COR-L47 (cell line): Measurements from ENCODE around the gene LCNL1.

ENCODE experiments used
- DNase-seq: peaks from one replicate; lab custom pipeline; 2025; lab: John Stamatoyannopoulos, UW

The LCNL1 gene

DNA sequence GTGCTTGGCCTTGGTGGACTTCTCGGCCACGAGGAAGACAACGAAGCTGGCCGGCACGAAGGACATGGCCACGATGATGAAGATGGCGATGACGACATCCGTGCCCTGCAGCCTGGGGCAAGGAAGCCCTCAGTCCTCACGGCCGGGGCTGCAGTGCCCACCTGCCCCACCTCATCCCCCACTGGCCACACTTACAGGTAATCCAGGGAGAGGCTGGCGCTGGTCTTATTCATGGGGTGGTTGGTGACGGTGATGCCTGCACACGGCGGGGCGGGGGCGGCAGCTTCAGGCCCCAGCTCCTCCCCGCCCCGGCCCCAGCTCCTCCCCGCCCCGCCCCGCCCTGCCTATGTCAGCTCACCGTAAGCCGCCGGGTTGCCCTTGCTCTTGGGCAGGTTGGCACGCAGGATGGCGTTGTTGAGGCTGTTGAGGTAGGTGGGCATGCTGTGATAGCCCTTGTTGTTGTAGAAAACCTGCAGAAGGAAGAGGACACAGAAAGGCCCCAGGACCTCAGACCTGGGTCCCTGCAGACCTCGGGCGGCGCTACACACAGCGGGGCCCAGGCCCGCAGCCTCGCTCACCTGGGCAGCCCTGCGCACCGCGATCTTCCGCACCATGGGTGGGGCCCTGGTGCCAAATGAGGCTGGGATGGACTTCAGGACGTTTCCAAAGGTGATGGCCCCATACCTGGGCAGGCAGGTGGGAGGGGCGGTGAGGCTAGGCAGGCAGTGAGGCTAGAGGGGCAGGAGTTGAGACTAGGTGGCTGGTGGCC is 29.3 kb downstream of the LCNL1 start:
- DNase-seq: no peak

DNA sequence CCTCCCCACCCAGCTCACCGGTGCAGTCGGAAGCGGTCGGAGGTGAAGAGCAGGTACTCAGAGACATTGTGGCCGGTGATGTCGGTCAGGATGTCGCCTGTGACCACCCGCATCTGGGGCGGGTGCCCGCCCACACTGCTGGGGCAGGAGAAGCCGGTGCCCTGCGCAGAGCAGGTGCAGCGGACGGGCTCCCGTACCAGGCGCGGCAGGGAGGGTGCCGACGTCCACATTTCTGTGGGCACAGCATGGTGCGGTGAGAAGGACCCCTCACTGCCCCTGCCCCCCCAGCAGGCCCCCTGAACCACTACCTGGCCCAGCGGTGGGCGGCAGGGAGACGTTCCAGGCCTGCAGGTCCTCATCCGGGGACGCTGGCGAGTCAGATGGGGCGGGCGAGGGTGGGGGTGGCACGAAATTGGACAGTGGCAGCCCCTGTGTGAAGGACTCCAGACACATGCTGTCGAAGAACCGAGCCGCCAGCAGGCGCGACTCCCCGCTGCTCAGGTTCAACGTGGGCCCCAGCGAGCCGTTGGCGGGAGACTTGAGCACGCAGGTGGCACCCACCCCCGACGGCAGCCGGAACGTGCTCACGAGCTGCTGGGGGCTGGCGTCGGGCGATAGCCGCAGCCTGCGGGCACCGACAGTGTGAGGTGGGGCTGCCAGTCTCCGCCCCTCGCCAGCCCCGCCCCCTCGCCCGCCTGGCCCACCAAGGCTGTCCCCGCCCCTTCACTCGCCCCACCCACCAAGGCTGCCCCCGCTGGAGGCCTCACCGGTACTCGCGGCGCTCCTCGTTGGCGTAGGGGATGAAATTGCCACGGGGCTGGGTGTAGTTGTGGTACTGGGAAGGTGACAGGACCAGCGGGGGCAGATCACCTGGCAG is 30.1 kb downstream of the LCNL1 start:
- DNase-seq: no peak

DNA sequence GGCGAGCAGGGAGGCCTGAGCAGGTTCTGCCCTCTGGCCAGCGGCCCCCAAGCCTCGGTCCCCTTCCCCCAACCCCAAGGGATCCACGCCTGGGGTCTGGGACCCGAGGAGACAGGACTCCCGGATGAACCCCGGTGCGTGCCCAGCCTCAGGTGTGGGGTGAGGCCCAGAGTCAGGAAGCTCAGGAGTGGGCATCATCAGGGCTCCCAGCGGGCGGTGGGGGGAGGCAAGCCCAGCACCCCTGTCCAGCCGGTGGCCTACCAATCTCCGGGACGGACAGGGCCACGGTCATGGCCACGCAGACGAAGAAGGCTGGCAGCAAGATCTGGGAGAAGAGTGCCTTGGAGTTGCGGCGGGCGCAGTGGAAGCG is 30.8 kb downstream of the LCNL1 start:
- DNase-seq: no peak

DNA sequence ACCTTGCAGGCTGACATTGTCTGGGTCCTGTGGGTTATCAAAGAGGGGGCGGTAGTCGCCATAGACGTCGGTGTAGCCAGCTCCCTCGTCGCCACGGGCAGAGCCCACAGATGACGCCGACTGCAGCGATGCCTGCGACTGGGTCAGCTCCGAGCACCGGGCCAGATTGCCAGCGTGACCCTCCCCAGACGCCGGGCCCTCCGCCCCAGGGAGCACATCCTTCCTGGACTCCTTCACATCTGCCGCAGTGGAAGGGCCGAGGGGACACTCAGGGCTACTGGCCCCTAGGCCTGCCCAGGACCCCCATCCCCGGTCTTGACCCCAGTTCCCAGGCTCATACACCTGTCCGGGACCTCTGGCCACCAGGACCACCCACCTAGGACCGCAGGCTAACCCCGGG is 31.4 kb downstream of the LCNL1 start:
- DNase-seq: no peak

DNA sequence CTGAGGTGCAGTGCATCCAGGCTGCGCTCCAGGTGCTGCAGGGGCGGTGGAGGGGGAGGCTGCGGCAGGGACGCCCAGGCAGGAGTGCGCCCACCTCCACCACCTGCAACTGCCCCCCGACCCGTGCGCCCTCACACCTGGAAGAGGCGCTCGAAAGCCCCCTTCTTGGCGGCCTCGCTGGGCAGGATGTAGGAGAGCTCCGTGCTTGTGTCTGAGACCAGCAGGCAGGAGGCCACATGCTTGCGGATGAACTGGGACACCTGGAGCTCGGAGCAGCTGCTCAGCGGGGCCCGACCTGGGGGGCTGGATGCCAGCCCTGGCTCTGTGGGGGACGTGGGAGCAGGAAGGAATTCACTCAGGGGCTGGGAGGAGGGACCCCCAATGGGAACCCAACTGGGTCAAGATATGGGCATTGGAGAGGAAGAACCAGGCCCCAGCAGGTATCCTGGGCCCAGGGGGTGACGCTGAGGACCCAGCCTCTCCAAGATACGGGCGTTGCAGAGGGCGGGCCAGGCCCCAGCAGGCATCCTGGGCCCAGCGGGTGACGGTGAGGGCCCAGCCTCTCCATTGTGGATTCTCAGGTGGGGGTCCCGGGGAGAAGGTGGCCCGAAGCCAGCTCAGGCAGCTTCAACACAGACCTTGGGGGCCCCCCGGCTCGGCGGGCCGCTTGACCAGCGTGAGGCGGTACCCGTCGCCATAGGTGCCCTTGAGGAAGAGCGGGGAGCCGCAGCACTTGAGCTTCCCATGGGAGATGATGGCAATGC is 32.2 kb downstream of the LCNL1 start:
- no peak for DNase-seq

DNA sequence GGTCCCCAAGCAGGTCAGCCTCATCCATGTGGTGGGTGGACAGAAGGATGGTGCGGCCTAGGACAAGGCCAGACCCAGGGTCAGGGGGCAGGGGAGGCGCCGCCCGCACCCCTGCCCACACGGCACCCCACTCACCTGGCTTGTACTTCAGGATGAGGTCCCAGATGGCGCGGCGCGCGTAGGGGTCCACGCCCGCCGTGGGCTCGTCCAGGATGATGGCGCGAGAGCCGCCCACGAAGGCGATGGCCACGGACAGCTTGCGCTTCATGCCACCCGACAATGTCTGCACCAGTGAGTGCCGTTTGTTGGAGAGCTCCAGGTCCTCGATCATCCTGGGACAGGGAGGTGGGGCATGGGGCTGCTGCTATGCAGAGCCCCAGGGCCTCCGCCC is 32.7 kb downstream of the LCNL1 start:
- no peak for DNase-seq

DNA sequence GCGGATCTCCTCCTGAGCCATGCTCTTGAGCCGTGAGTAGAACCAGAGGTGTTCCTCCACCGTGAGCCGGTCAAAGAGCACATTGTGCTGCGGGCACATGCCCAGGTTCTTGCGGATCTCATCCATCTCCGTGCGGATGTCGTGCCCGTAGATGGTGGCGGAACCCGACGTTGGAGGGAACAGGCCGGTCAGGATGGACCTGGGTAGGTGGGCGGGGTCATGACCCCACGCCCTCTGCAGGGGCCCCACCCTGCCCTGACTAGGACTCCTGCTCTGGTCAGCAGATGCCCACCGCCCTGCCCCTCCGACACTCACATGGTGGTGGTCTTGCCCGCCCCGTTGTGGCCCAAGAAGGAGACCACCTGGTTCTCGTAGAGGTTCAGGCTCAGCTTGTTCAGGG is 33.2 kb downstream of the LCNL1 start:
- no peak for DNase-seq

DNA sequence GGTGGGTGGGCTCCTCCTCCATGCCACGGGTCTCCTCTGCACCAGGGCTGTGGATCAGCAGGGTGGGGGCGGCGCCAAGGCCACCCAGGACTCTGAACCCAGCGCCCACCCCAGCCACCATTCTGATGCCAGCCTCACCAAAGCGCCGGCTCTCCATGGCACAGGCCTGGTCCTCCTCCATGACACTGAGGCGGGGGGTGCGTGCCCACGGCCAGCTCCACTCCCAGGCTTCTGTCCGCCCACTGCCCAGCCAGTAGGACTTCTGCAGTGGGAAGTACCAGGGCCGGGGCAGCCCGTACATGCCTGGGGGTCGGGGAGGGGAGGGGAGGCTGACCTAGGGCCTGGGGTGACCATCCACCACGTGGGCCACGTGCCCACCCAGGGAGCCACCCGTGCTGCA is 33.6 kb downstream of the LCNL1 start:
- DNase-seq: no peak

DNA sequence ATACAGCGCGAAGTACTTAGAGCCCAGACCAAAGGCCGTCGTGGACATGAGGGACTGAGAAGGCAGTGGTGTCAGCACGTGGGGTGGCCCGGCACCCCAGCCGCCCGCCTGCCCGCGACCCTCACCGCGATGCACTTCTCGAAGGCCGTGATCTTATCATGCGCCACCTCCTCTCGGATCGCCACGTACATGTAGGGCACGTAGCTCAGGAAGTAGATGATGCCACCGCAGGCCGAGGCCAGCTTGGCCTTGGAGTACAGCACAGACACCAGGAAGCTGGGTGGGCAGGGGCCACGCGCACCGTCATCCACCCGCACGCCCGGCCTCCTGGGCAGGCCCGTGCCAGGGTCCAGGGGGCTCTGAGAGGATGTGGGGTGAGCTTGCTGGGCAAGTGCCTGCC is 34.3 kb downstream of the LCNL1 start:
- no peak for DNase-seq

DNA sequence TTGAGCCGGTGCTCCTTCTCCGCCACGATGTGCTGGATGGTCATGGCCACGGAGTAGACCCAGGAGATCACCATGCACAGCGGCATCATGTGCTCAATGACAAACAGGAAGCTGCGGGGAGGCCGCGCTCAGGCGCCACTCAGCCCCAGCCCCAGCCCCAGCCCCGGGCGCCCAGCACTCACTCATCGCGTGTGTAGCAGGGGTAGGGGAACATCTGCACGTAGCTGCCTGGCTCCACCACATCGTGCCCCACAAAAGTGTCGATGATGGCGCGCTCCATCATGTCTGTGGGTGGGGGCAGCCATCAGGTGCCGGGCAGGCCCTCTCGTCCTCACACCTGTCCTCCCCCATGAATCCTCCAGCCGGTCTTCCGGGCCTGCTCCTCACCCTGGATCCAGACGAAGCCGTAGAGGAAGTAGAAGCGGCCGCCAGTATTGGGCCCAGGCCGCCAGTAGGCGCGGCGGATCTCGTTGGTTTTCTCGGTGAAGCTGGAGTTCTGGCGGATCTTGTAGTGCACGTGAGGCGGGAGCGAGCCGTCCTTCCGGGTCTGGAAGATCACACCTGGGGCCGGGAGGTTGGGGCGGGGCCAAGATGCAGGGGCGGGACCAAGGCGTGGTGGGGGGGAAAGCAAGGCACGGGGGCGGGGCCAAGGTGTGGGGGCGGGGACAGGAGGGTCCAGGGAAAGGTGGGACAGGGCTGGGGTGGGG is 35.2 kb downstream of the LCNL1 start:
- no peak for DNase-seq

DNA sequence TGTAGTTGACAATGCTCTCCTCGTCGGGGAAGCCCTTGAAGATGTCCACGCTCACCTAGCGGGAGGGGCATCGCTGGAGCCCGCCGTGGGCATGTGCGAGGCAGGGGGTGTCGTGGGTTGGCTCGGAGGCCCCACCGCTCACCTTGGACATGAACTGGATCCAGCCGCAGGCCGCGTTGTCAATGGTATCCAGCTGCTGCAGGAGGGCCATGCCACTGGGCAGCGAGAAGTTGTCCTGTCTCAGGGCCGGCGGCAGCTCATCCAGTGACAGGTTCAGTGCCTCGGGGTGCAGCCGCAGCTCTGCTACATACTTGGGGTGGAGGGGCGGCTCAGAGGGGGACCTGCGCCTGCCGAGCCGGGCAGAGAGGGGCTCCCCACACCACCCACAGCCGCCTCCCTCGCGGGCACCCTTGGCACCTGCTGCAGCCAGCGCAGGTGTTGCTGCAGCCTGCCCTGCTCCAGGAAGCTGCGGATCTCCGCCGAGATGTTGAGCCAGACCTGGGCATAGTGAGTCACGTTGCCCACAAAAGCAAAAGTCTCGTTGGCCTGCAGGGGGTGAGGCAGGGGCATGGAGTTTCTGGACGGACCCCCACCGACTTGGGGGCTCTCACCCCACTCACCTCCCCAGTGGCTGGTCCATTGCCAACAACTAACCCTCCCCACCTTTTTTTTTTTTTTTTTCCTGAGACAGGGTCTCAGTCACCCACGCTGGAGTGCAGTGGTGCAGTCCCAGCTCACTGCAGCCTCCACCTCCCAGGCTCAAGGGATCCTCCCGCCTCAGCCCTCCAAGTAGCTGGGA is 36.2 kb downstream of the LCNL1 start:
- DNase-seq: no peak

DNA sequence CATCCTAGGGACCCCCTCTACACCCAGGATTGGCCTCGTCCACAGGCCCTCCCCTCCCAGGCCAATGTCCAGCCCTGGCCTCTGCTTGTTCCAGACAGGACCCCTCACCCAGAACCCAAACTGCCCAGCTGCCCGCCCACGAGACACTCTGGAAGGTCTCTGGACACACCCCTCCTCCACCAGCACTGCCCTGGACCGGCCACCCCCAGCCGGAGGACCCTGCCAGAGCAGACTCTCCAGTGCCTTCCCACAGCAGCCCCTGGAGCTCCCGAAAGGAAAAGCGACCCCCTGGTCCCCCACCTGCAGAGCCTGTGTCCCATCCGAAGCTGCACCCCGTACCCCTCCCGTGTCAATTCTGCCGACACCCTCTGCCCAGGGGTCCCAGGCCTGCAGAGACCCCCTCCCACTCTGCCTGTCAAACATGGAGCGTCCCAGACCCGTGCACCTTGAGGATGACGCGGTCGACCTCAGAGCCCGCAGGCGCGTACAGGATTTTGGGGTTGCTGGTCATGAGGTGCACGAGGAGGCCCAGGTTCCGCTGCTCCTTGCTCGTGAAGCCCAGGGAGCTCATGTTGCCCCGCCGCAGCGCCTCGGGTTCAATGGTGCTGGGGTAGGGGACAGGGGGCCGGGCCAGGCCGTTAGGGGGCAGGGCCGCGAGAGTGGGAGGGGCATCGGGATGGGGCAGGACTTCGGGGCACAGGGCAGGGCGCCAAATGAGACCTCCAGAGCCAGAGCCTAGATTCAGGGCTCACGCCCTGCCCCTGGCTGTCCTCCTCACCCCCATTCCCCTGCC is 37.3 kb downstream of the LCNL1 start:
- DNase-seq: no peak

DNA sequence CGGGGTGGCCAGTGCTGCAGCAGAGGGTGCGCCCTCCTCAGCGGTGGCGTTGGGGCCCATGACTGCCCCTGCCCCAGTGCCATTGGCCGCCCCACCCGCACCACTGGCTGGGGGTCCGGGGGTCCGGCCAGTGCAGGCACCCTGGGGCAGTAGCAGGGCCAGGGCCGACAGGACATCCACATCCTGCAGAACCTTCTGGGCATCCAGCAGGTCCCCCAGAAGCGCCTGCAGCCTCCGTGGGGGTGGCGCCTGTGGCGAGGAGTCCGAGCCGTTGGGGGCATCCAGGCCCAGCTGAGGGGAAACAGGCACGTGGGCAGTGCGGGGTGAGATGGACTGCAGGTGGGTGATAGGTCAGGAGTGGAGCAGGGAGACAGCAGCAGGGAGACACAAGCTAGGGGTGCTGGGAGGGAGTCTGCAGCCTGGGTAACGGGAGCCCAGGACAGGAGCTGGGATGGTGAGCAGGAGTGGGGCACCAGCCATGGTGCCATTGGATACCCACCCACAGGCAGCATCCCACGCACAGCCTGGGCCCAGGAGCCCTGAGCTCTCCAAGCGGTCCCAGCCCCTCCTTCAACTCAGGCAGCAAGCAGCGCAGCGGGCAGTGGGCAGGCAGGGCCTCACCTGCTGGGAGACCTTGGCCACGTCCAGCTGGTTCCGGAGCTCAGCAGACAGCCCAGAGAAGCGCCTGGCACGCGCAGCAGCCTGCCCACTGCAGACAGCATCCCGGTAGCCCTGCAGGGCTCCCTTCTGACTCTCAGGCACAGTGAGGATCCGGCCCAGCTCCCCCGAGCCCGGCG is 38.2 kb downstream of the LCNL1 start:
- no peak for DNase-seq

DNA sequence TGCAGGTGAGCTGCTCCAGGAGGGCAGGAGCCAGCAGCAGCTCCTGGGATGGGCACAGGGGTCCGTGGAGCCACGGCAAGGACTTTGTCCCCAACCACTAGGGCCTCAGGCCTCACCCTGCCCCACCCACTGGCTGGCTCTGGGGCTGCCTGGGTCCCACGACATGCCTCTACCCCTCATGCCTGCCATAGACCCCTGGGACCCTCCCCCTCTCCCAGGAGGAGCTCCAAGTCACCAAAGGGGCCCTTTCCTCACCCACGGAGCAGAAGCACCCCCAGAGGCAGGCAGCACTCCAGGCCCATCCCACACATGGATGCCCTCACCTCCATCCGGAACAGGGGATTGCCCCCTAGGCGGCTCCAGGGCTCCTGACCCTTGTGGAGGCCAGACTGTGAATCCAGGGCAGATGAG is 38.8 kb downstream of the LCNL1 start:
- DNase-seq: no peak

DNA sequence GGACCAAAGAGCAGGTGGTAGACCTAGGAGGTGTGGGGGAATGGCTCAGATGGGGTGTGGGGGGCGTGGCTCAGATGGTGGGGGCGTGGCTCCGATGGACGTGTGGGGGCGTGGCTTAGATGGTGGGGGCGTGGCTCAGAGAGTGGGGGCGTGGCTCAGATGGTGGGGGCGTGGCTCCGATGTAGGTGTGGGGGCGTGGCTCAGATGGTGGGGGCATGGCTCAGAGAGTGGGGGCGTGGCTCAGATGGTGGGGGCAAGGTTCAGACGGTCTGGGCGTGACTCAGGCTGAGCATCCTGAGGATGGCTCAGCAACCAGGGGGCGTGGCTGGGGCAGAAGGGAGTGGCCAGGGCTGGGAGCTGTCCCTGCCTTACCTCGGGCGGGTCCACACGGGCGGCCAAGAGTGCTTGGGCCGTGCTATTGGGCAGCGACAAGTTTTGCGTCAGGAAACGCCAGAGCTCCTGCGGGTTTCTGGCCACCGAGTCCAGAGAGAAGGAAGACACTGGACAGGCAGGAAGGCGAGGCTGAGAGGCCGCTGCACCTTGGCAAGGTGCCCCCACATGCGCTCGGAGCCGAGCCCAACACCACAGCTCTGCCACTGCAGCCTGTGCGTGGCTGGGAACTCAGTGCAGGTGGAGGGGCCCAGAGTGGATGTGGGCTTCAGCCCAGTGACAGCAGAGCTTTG is 39.3 kb downstream of the LCNL1 start:
- DNase-seq: peak; percentile 19

DNA sequence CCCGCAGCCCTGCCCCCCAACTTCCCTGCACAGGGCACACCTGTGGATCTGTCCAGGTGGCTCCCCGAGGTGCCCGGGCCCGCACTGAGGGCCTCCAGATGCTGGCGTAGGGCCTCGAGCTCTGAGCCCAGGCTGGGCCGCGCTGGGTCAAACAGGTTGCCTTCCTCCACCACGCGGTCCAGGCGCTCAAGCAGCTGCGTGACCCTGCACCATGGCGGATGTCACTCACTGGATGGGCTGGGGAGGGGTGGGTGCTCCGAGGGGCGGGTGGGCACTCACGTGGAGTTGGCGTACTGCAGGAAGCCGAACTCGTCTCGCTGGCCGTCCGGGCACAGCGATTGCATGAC is 39.8 kb downstream of the LCNL1 start:
- DNase-seq: no peak

DNA sequence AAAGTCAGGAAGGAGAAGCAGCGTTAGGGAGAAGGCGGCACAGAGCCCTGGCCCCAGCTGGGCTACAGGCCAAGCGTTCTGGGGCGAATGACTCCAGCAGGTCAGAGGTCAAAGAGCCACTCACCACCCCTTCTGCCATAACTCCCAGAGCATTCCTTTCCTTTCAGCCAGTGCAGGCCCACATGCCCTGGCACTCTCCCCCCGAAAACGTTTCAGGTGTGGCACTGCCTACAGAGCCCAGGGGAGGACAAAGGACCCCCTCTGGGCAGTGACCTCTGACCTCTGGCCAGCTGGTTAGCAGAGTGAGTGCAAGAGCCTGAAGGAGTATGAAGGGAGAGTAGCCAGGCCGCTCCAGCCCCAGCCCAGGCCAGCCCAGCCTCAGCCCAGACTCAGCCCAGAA is 40.4 kb downstream of the LCNL1 start:
- DNase-seq: no peak

DNA sequence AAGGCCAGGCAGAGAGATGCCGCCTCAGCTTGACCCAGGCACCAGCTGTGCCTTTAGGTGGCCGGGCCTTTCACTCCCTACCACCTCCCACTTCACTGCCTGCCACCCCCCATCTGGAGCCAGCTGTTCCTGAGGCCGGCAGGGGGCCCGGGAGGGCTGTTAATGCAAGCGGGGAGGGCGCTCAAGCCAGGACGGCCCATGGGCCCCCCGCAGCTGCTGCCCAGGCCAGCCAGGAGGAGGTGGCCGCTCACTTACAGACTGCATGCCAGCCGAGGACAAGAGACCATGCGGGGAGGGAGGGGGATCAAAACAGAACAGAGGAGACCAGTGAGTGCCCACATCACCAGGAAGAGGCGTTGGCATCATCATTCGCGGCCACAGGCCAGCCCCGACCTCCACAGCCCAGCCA is 40.8 kb downstream of the LCNL1 start:
- no peak for DNase-seq

DNA sequence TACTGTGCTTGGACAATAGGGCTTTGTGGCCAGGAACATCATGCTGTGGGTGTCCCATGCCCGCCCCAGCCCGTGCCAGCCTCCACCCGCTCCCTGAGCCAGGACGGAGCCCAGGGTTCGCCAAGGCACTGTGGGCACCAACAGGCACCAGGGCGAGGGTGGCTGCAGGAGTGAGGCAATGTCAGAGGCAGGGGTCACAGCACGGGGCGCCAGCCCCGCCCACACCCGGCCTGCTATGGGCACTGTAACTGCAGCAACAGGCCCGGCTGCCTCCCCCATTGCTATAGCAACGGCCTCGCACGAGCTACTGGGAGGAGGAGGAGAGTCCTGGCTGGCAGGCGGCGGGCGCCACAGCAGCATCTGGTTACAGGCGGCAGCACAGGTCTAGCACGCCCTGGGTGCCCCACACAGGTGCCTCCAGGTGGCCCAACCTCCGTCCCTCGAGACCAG is 42.7 kb downstream of the LCNL1 start:
- peak; percentile 89 for DNase-seq
